A549 (cell line): ENCODE results near the gene SPARC. TPM values are rescaled to one million over a fixed set of nuclear protein-coding genes. Genes with fewer than 3 reads are reported as not detected.

Experiments used
- ATAC-seq, 2 experiments: fragments of 200-7000 bp in 1 of 2; fragments of >200 bp in 1 of 2; cut with Nextera tagmentation in 1 of 2; cut with Tn5 transposase in 1 of 2; 3 replicates each; pipeline versions ENCODE4 v1.8.0 to v1.9.1; 2018 to 2020; ENCODE audit warnings: mild to moderate bottlenecking in 1 of 2, moderate library complexity in 1 of 2
- CTCF ChIA-PET: fragments of 300-600 bp; sonication (Branson Sonifier 250); formaldehyde crosslinking; extraction: SDS; loops from one replicate; lab custom pipeline; 2021; ENCODE audit warnings: antibody characterized with exemption, inconsistent platforms; lab: Yijun Ruan, JAX
- POLR2A ChIA-PET: fragments of 350-600 bp; formaldehyde crosslinking; extraction: SDS; loops from one replicate; lab custom pipeline; 2021; ENCODE audit warnings: antibody characterized with exemption, inconsistent platforms; lab: Yijun Ruan, JAX
- DNase-seq, 2 experiments: peaks; one replicate each; pipeline versions ENCODE4 v3.0.0 to v3.0.0-alpha.2; 2011 to 2016; ENCODE audit warnings: low read depth in 1 of 2, low spot score in 1 of 2
- FAIRE-seq: peaks from 2 replicates; lab custom pipeline; 2011; peaks lifted over from hg19 to GRCh38; lab: Jason Lieb, UNC
- H3K27ac ChIP-seq, 2 experiments: fragments of >200 bp; sonication (Bioruptor Twin); formaldehyde crosslinking; 3 replicates each; pipeline ENCODE4 v1.5.1; 2016 to 2017
- H3K4me1 ChIP-seq: fragments of >200 bp; sonication (Bioruptor Twin); formaldehyde crosslinking; 3 replicates; pipeline ENCODE4 v1.6.1; 2016
- H3K4me2 ChIP-seq: fragments of >200 bp; sonication (Bioruptor Twin); formaldehyde crosslinking; 3 replicates; pipeline ENCODE4 v1.6.1; 2016
- H3K4me3 ChIP-seq: fragments of >200 bp; sonication (Bioruptor Twin); formaldehyde crosslinking; 3 replicates; pipeline ENCODE4 v1.5.1; 2016
- H3K9me3 ChIP-seq: fragments of >200 bp; sonication (Bioruptor Twin); formaldehyde crosslinking; 3 replicates; pipeline ENCODE4 v1.6.1; 2016
- CBX8 ChIP-seq: fragments of 200-600 bp; sonication (generic); IDR thresholded peaks from 2 replicates; pipeline ENCODE4 v1.6.1; 2016
- CHD2 ChIP-seq: fragments of 150-350 bp; IDR thresholded peaks from 2 replicates; pipeline ENCODE4 v1.6.1; 2014; ENCODE audit warnings: low read length; ENCODE audit not compliant: partially characterized antibody
- CHD4 ChIP-seq: fragments of 200-600 bp; sonication (generic); IDR thresholded peaks from 2 replicates; pipeline ENCODE4 v1.6.1; 2016; ENCODE audit warnings: antibody characterized with exemption, mild to moderate bottlenecking, borderline replicate concordance
- FOSL2 ChIP-seq, 2 experiments: fragments of 450-650 bp in 1 of 2; fragments of >200 bp in 1 of 2; sonication (Bioruptor Twin) in 1 of 2; formaldehyde crosslinking; IDR thresholded peaks; 2 replicates each; pipeline versions ENCODE4 v1.5.0 to v1.6.1; 2016 to 2020; ENCODE audit warnings: mild to moderate bottlenecking in 1 of 2, moderate library complexity in 1 of 2
- GATA3 ChIP-seq: IDR thresholded peaks from 2 replicates; pipeline ENCODE4 v1.6.1; 2012; ENCODE audit warnings: borderline replicate concordance
- HDAC2 ChIP-seq: fragments of 200-600 bp; sonication (generic); IDR thresholded peaks from 2 replicates; pipeline ENCODE4 v1.6.1; 2016
- HEYL ChIP-seq: fragments of 250-450 bp; sonication (Bioruptor Pico); IDR thresholded peaks from 2 replicates; pipeline ENCODE4 v1.8.0; 2021; ENCODE audit warnings: mild to moderate bottlenecking, moderate library complexity
- MAFK ChIP-seq: fragments of 450-650 bp; IDR thresholded peaks from 2 replicates; pipeline ENCODE4 v1.6.1; 2014; ENCODE audit not compliant: partially characterized antibody
- RFX5 ChIP-seq: fragments of 450-650 bp; IDR thresholded peaks from 2 replicates; pipeline ENCODE4 v1.7.1; 2014; ENCODE audit warnings: antibody characterized with exemption, mild to moderate bottlenecking, moderate library complexity
- SMC3 ChIP-seq: fragments of >200 bp; sonication (Bioruptor Twin); formaldehyde crosslinking; IDR thresholded peaks from 3 replicates; pipeline ENCODE4 v1.6.1; 2018; ENCODE audit warnings: inconsistent platforms
- SREBF2 ChIP-seq: fragments of 450-650 bp; IDR thresholded peaks from 2 replicates; pipeline ENCODE4 v1.6.1; 2014; ENCODE audit warnings: mild to moderate bottlenecking, moderate library complexity
- TFCP2L1 ChIP-seq: fragments of 250-450 bp; sonication (Bioruptor Pico); IDR thresholded peaks from 2 replicates; pipeline ENCODE4 v1.5.0; 2021; ENCODE audit warnings: mild to moderate bottlenecking
- TP53 ChIP-seq: fragments of 250-450 bp; sonication (Bioruptor Pico); IDR thresholded peaks from 2 replicates; pipeline ENCODE4 v1.5.0; 2021; ENCODE audit warnings: mild to moderate bottlenecking, moderate library complexity
- ZSCAN20 ChIP-seq: fragments of 250-450 bp; sonication (Bioruptor Pico); IDR thresholded peaks from 2 replicates; pipeline ENCODE4 v1.8.0; 2022; ENCODE audit warnings: mild to moderate bottlenecking, moderate library complexity
- WGBS: methylation state at CpG from one replicate; pipeline ENCODE4 v1.1.6; 2017; ENCODE audit errors: missing lambda C conversion rate; 5-methylcytosine and 5-hydroxymethylcytosine counted together
- polyA plus RNA-seq, 4 experiments: library from polyadenylated mRNA; depleted of rRNA in 3 of 4; stranded (reverse); fragments of >200 nt; fragmentation: RNase III in 1 of 4; extraction: RNeasy Plus Mini Kit Qiagen cat#74134 plus additional on column Dnase treatment in 1 of 4; gene quantifications; 2 replicates in 3 of 4; 3 replicates in 1 of 4; pipeline ENCODE4 v1.2.3, GENCODE V29; 2011 to 2017
- TF ChIP-seq, protein P1 (sequence below): fragments of 250-450 bp; sonication (Bioruptor Pico); IDR thresholded peaks from 2 replicates; pipeline ENCODE4 v1.5.0; 2021; ENCODE audit warnings: mild to moderate bottlenecking, moderate library complexity, borderline replicate concordance
- TF ChIP-seq, protein P2 (sequence below): IDR thresholded peaks from 2 replicates; pipeline ENCODE4 v1.6.1; 2012; ENCODE audit warnings: low read depth, borderline replicate concordance
- TF ChIP-seq, protein P3 (sequence below): fragments of >200 bp; sonication (Bioruptor Twin); formaldehyde crosslinking; IDR thresholded peaks from 3 replicates; pipeline ENCODE4 v1.6.1; 2016

SPARC gene
- polyA plus RNA-seq, 2 of the 4 experiments (the other 2 are of a cell fraction): 33.8 to 45.7 TPM

DNA sequence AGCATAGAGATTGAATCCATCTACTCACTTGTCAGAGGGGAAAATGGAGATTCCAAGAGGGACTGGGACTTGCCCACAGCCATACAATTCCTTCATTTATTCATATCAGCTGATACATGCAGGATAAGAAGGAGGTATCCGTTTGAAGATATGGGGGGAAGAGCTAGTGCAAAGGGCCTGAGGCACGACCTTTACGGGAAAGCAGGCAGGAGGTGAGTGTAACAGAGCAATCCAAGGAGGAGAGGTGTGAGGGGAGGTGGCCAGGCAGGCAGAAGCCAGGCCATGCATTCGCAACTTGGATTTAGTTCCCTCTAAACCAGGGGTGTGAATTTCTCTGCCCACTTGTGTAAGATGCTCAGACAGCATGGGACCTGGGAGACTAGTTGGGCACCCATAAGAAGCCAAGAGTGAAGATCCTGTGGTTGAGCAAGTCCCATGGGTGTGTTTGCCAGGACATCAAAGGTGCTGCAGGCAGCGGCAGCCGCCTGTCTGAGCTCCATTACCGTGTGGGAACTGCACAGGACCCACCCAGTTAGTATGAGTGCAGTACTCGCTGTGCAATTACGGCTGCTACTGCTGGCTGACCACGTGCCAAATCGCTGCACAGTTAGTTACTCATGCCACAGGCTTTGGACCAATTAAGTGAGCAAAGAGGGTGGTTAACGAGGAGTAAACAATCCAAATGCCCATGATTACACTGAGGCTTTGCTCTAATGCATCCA, 64.2 kb downstream of the SPARC start:
- POLR2A ChIA-PET: no interaction called here
- FAIRE-seq: no peak
- H3K27ac ChIP-seq: no peak overlapping the region
- CTCF ChIA-PET: interaction anchor here (1.8 kb wide), 1 partner anchor 118 kb away, joined by 4 read pairs; no protein-coding TSS in a partner anchor
- no peaks in the 10 kb centered on the region for H3K9me3 ChIP-seq
- no peak overlapping the region for H3K4me3 ChIP-seq
- ATAC-seq: no peak
- H3K4me2 ChIP-seq: no peak overlapping the region
- TF ChIP-seq SMC3: no peak
- TF ChIP-seq, protein P1, sequence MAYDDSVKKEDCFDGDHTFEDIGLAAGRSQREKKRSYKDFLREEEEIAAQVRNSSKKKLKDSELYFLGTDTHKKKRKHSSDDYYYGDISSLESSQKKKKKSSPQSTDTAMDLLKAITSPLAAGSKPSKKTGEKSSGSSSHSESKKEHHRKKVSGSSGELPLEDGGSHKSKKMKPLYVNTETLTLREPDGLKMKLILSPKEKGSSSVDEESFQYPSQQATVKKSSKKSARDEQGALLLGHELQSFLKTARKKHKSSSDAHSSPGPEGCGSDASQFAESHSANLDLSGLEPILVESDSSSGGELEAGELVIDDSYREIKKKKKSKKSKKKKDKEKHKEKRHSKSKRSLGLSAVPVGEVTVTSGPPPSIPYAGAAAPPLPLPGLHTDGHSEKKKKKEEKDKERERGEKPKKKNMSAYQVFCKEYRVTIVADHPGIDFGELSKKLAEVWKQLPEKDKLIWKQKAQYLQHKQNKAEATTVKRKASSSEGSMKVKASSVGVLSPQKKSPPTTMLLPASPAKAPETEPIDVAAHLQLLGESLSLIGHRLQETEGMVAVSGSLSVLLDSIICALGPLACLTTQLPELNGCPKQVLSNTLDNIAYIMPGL: no peak
- TF ChIP-seq TFCP2L1 (CRISPR knock-in tag): no peak
- no peak for TF ChIP-seq MAFK
- TF ChIP-seq CHD4: no peak
- TF ChIP-seq ZSCAN20 (CRISPR knock-in tag): no peak
- TF ChIP-seq HEYL (CRISPR knock-in tag): no peak
- TF ChIP-seq CHD2: no peak
- no peak for TF ChIP-seq HDAC2
- TF ChIP-seq, protein P2, sequence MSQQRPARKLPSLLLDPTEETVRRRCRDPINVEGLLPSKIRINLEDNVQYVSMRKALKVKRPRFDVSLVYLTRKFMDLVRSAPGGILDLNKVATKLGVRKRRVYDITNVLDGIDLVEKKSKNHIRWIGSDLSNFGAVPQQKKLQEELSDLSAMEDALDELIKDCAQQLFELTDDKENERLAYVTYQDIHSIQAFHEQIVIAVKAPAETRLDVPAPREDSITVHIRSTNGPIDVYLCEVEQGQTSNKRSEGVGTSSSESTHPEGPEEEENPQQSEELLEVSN: no peak
- no peak for TF ChIP-seq FOSL2 (IDR thresholded peaks at IDR 0.05)
- no peak for TF ChIP-seq FOSL2 (CRISPR knock-in tag; IDR thresholded peaks at IDR 0.05)
- TF ChIP-seq, protein P3, sequence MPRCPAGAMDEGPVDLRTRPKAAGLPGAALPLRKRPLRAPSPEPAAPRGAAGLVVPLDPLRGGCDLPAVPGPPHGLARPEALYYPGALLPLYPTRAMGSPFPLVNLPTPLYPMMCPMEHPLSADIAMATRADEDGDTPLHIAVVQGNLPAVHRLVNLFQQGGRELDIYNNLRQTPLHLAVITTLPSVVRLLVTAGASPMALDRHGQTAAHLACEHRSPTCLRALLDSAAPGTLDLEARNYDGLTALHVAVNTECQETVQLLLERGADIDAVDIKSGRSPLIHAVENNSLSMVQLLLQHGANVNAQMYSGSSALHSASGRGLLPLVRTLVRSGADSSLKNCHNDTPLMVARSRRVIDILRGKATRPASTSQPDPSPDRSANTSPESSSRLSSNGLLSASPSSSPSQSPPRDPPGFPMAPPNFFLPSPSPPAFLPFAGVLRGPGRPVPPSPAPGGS: no peak
- no peak for TF ChIP-seq CBX8
- TF ChIP-seq, all 56 proteins: peak for 0
- WGBS: 37% methylated on average over 12 of the region's 12 CpGs
- DNase-seq: no peak
- peaks cover 5% of the 10 kb centered on the region; the same call in 1 of the 3 replicates for H3K4me1 ChIP-seq

DNA sequence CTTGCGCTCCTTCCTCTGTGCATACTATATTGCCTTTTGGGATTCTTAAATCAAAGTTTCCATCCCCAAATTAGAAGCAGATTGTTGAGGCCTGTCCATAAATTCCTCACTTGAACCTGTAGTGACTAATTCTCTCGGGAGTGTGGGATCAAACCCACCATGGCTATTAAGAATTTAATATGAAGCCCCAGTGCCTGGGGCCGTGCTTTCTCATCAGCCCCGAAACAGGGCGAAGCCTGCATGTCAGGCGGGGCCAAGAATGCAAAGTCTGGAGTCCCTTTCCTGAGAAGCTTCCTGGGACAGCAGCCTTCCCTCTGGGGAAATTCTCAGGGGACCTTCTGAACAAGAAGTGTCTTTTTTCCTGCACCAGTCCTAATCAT, 66.3 kb downstream of the SPARC start:
- DNase-seq: no peak
- no peak for TF ChIP-seq SREBF2
- no peak overlapping the region for H3K4me3 ChIP-seq
- H3K9me3 ChIP-seq: no peaks in the 10 kb centered on the region
- peaks cover 9% of the 10 kb centered on the region; the same call in 1 of the 3 replicates for H3K4me1 ChIP-seq
- no peak for FAIRE-seq
- no peak overlapping the region for H3K4me2 ChIP-seq
- no peak overlapping the region for H3K27ac ChIP-seq
- ChIA-PET POLR2A (no interaction called here), CTCF (interaction anchor here (1.8 kb wide), 1 partner anchor 120 kb away, joined by 4 read pairs; no protein-coding TSS in a partner anchor)
- no peak for ATAC-seq
- 67% methylated on average over 6 of the region's 6 CpGs for WGBS

DNA sequence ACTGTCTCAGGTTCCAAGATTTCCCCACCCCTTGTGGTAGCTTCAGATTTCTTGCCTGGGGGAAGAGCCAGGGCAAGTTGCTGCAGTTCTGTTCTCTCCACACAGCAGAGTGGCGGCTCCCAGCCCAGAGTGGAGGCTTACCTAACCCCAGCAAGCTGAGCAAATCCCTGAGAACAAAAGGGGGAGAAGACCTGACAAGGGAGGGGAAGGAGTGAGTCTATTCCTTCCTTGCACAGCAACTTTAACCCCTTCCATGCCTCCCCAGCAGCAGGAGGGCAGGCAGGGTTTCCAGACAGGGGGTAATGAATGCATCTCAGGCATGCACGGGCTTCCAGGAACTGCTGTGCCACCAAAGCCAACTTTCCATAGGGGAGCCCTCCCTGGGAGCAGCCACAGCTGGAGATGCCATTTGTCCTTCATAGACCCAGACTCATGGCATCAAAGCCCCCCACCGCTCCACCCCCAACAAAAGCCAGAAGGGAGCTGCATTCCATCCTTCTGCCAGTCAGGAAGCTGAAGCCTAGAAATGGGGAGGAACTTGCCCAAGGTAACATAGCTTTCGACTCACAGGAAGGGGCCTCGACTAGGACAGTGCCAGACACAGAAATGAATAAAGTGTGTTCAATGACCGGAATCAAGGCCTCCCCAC, 66.8 kb downstream of the SPARC start:
- FAIRE-seq (no peak), ATAC-seq (peak in 1 of 2 experiments; percentile 30; a peak in 2 of 6 replicates), DNase-seq (no peak)
- H3K9me3 ChIP-seq: no peaks in the 10 kb centered on the region
- TF ChIP-seq GATA3 (no peak), RFX5 (no peak), TP53 (no peak)
- H3K4me3 ChIP-seq: no peak overlapping the region
- POLR2A ChIA-PET: no interaction called here
- no peak overlapping the region for H3K4me2 ChIP-seq
- CTCF ChIA-PET: no interaction called here
- H3K4me1 ChIP-seq: peaks cover 14% of the 10 kb centered on the region; the same call in 1 of the 3 replicates
- 35% methylated on average over 5 of the region's 6 CpGs for WGBS
- H3K27ac ChIP-seq: no peak overlapping the region
